Transverse colon (tissue), 4 donors: ENCODE measurements around the gene IRX4. TPM values are rescaled to one million over a fixed set of nuclear protein-coding genes. Genes with fewer than 3 reads are reported as not detected.

Experiments
- DNase-seq: peaks from one replicate; pipeline ENCODE4 v3.0.0-alpha.2; 2019
- H3K27ac ChIP-seq, 4 donors: fragments of 200-600 bp; sonication (generic); 2 replicates each; pipeline ENCODE4 v1.5.1; 2016 to 2018; ENCODE audit warnings: inconsistent platforms in 4 of 4
- H3K27me3 ChIP-seq: fragments of 200-600 bp; sonication (generic); 2 replicates; pipeline ENCODE4 v1.5.1; 2017; ENCODE audit warnings: inconsistent platforms
- H3K36me3 ChIP-seq, 4 donors: fragments of 200-600 bp; sonication (generic); 2 replicates each; pipeline ENCODE4 v1.5.1; 2017 to 2019; ENCODE audit warnings: inconsistent platforms in 4 of 4
- H3K4me1 ChIP-seq, 4 donors: fragments of 200-600 bp; sonication (generic); 2 replicates each; pipeline ENCODE4 v1.5.1; 2017 to 2020; ENCODE audit warnings: inconsistent platforms in 4 of 4
- H3K4me3 ChIP-seq, 4 donors: fragments of 200-600 bp; sonication (generic); 1 replicate in 1 of 4; 2 replicates in 3 of 4; pipeline versions ENCODE4 v1.5.1 to v1.6.1; 2017 to 2019; ENCODE audit warnings: inconsistent platforms in 4 of 4
- H3K9me3 ChIP-seq, 2 donors: fragments of 200-600 bp; sonication (generic); 2 replicates each; pipeline ENCODE4 v1.5.1; 2017 to 2019; ENCODE audit warnings: inconsistent platforms in 2 of 2
- CTCF ChIP-seq, 5 experiments: fragments of 200-600 bp in 3 of 5; fragments of 450-650 bp in 2 of 5; sonication (generic) in 3 of 5; IDR thresholded peaks; 1 replicate in 2 of 5; 2 replicates in 3 of 5; pipeline ENCODE4 v1.5.1; 2016 to 2017; ENCODE audit warnings: antibody characterized with exemption in 5 of 5, inconsistent platforms in 3 of 5, mild to moderate bottlenecking in 2 of 5, moderate library complexity in 1 of 5
- EP300 ChIP-seq: sonication (generic); formaldehyde crosslinking; IDR thresholded peaks from one replicate; pipeline ENCODE4 v1.6.1; 2017; ENCODE audit warnings: antibody characterized with exemption, low read depth
- POLR2A ChIP-seq: fragments of 450-650 bp; IDR thresholded peaks from one replicate; pipeline ENCODE4 v1.6.1; 2016; ENCODE audit warnings: antibody characterized with exemption, mild to moderate bottlenecking, moderate library complexity
- POLR2AphosphoS5 ChIP-seq, 3 donors: sonication (generic); formaldehyde crosslinking; IDR thresholded peaks; one replicate each; pipeline ENCODE4 v1.6.1; 2016; ENCODE audit warnings: antibody characterized with exemption in 3 of 3
- WGBS, 2 donors: methylation state at CpG; one replicate each; pipeline ENCODE4 v1.1.5; 2018; ENCODE audit warnings: low coverage in 1 of 2; 5-methylcytosine and 5-hydroxymethylcytosine counted together
- in situ Hi-C, 4 donors: fragments of 200-750 bp; cut with MboI; loops; one replicate each; pipeline versions ENCODE4 v1.15.0 to v1.15.1; 2017; ENCODE audit warnings: low sequenced_read_pairs in 3 of 4, low pct_ligation_motif_present in 1 of 4, low pct_unique_long_range_greater_than_20kb in 1 of 4
- intact Hi-C: fragments of 100-400 bp; cut with DNase I; formaldehyde crosslinking; loops from one replicate; pipeline ENCODE4 v1.15.1; 2023; ENCODE audit warnings: low total_unique reads
- total RNA-seq, 4 donors: library from RNA; depleted of rRNA; stranded (reverse); fragments of >200 nt; gene quantifications; one replicate each; pipeline ENCODE4 v1.1.0, GENCODE V29; 2016

Gene IRX4
- total RNA-seq, 4 donors from 2014 or later: not detected

GRCh38 chr5:1881731-1882336, 891 bp downstream of the IRX4 start:
- Histone ChIP-seq H3K36me3 (no peaks in the 10 kb centered on the region), H3K27me3 (peaks cover 100% of the 10 kb centered on the region), H3K4me1 (peaks cover 5 to 23% (median 19%) of the 10 kb centered on the region in 4 donors), H3K27ac (no peak overlapping the region), H3K4me3 (no peak overlapping the region), H3K9me3 (no peaks in the 10 kb centered on the region)
- TF ChIP-seq POLR2AphosphoS5 (IDR thresholded peaks at IDR 0.05): no peak
- TF ChIP-seq EP300: no peak
- no peak for TF ChIP-seq POLR2A
- no peak for TF ChIP-seq CTCF (IDR thresholded peaks at IDR 0.05)
- intact Hi-C loops: no loop called here
- in situ Hi-C loops: no loop called here
- DNase-seq: no peak
- 26% methylated on average over 55 of the region's 59 CpGs; no CpG with 5 or more reads in 1 of the 2 donors for WGBS, 2 donors

GRCh38 chr5:1881098-1881572, 1.6 kb downstream of the IRX4 start:
- intact Hi-C loops (no loop called here), in situ Hi-C loops (no loop called here)
- WGBS, 2 donors: 13 to 22% methylated on average over 6 to 10 of the region's 10 CpGs
- no peak for TF ChIP-seq POLR2A
- TF ChIP-seq CTCF (IDR thresholded peaks at IDR 0.05): no peak
- TF ChIP-seq EP300: no peak
- TF ChIP-seq POLR2AphosphoS5 (IDR thresholded peaks at IDR 0.05): no peak
- H3K36me3 ChIP-seq: no peaks in the 10 kb centered on the region
- DNase-seq: no peak
- no peak overlapping the region for H3K4me3 ChIP-seq
- no peak overlapping the region for H3K27ac ChIP-seq
- H3K4me1 ChIP-seq: peaks cover 5 to 30% (median 22%) of the 10 kb centered on the region in 4 donors
- H3K9me3 ChIP-seq: no peaks in the 10 kb centered on the region
- H3K27me3 ChIP-seq: peaks cover 100% of the 10 kb centered on the region

- peaks cover 100% of the 10 kb centered on the region for H3K27me3 ChIP-seq
- H3K9me3 ChIP-seq: no peaks in the 10 kb centered on the region
- peaks cover 5 to 36% (median 25%) of the 10 kb centered on the region in 4 donors for H3K4me1 ChIP-seq
- H3K36me3 ChIP-seq: no peaks in the 10 kb centered on the region
- in situ Hi-C loops (no loop called here), intact Hi-C loops (no loop called here)
- no peak for TF ChIP-seq POLR2AphosphoS5 (IDR thresholded peaks at IDR 0.05)
- TF ChIP-seq POLR2A: no peak
- no peak for TF ChIP-seq CTCF (IDR thresholded peaks at IDR 0.05)
- TF ChIP-seq EP300: no peak
- WGBS, 2 donors: 21% methylated on average over 19 of the region's 19 CpGs; no CpG with 5 or more reads in 1 of the 2 donors
- H3K4me3 ChIP-seq: no peak overlapping the region
- no peak for DNase-seq
- H3K27ac ChIP-seq: no peak overlapping the region
These were observed 2.2 kb downstream of the IRX4 start for GRCh38 chr5:1880377-1881025.

GRCh38 chr5:1879292-1880263, 3.1 kb downstream of the IRX4 start:
- Histone ChIP-seq H3K27ac (no peak overlapping the region), H3K27me3 (peaks cover 100% of the 10 kb centered on the region), H3K4me1 (peaks cover 5 to 44% (median 25%) of the 10 kb centered on the region in 4 donors), H3K9me3 (no peaks in the 10 kb centered on the region), H3K4me3 (no peak overlapping the region), H3K36me3 (no peaks in the 10 kb centered on the region)
- intact Hi-C loops: no loop called here
- no peak for DNase-seq
- 34% methylated on average over 41 of the region's 48 CpGs; no CpG with 5 or more reads in 1 of the 2 donors for WGBS, 2 donors
- TF ChIP-seq EP300 (no peak), CTCF (IDR thresholded peaks at IDR 0.05) (no peak), POLR2AphosphoS5 (IDR thresholded peaks at IDR 0.05) (no peak), POLR2A (no peak)
- in situ Hi-C loops: no loop called here
